ENCODE results near the gene EVPL.

- TF ChIP-seq CTCF (optimal IDR thresholded peaks at IDR 0.05 in 1 of 3, IDR thresholded peaks at IDR 0.05 in 1 of 3, conservative IDR thresholded peaks at IDR 0.05 in 1 of 3; ENCODE audit: extremely low read depth in 1 of 3, insufficient read depth in 2 of 3, low read length in 3 of 3): no peak
- TF ChIP-seq EZH2 (IDR thresholded peaks at IDR 0.05; ENCODE audit: low read length): peak; percentile 87
Measured at GRCh38 chr17:76074390-76075363, 47.6 kb upstream of the EVPL start, which contains the start of gene GALR2.
